SK-N-SH treated with all-trans-retinoic acid at 6 μM for 48 hours (cell line): Measurements from ENCODE around the gene RNF2.
A peak's percentile ranks its signal among the peaks of the same experiment; 100 is the strongest.

Source experiments
- ATAC-seq: fragments of 200-7000 bp; cut with Tn5 transposase; 3 replicates; pipeline ENCODE4 v1.9.1; 2020; ENCODE audit warnings: mild to moderate bottlenecking, moderate library complexity
- ARNTL ChIP-seq: fragments of 450-650 bp; formaldehyde crosslinking; IDR thresholded peaks from 2 replicates; pipeline ENCODE4 v1.5.0; 2020; ENCODE audit warnings: low read depth, mild to moderate bottlenecking, moderate library complexity, borderline replicate concordance
- BACH2 ChIP-seq: fragments of 250-450 bp; sonication (Bioruptor Pico); IDR thresholded peaks from 2 replicates; pipeline ENCODE4 v1.9.0; 2021; ENCODE audit warnings: mild to moderate bottlenecking, borderline replicate concordance
- CSDC2 ChIP-seq: fragments of 250-450 bp; sonication (Bioruptor Pico); IDR thresholded peaks from 2 replicates; pipeline ENCODE4 v1.5.0; 2020; ENCODE audit warnings: mild to moderate bottlenecking, moderate library complexity
- ESRRG ChIP-seq: fragments of 250-450 bp; sonication (Bioruptor Pico); IDR thresholded peaks from 2 replicates; pipeline ENCODE4 v1.6.1; 2021; ENCODE audit warnings: mild to moderate bottlenecking
- GLIS3 ChIP-seq: fragments of 250-450 bp; sonication (Bioruptor Pico); IDR thresholded peaks from 2 replicates; pipeline ENCODE4 v1.5.0; 2020; ENCODE audit warnings: mild to moderate bottlenecking, moderate library complexity
- ISL1 ChIP-seq: fragments of 250-450 bp; sonication (Bioruptor Pico); IDR thresholded peaks from 2 replicates; pipeline ENCODE4 v2.1.2; 2022; ENCODE audit warnings: mild to moderate bottlenecking, moderate library complexity
- OSR1 ChIP-seq: fragments of 250-450 bp; sonication (Bioruptor Pico); IDR thresholded peaks from 2 replicates; pipeline ENCODE4 v1.8.0; 2022; ENCODE audit warnings: moderate library complexity, mild to moderate bottlenecking, inconsistent platforms
- PPARA ChIP-seq: fragments of 250-450 bp; sonication (Bioruptor Pico); IDR thresholded peaks from 2 replicates; pipeline ENCODE4 v1.5.0; 2020; ENCODE audit warnings: mild to moderate bottlenecking, borderline replicate concordance
- RARB ChIP-seq: fragments of 250-450 bp; sonication (Bioruptor Pico); IDR thresholded peaks from 2 replicates; pipeline ENCODE4 v1.8.0; 2021; ENCODE audit warnings: mild to moderate bottlenecking, moderate library complexity
- SNAI2 ChIP-seq: fragments of 250-450 bp; sonication (Bioruptor Pico); IDR thresholded peaks from 2 replicates; pipeline ENCODE4 v1.5.0; 2020; ENCODE audit warnings: mild to moderate bottlenecking, moderate library complexity
- TCF4 ChIP-seq: fragments of 250-450 bp; sonication (Bioruptor Pico); IDR thresholded peaks from 2 replicates; pipeline ENCODE4 v1.8.0; 2021; ENCODE audit warnings: mild to moderate bottlenecking, moderate library complexity, borderline replicate concordance
- TOX ChIP-seq: fragments of 250-450 bp; sonication (Bioruptor Pico); IDR thresholded peaks from 2 replicates; pipeline ENCODE4 v1.8.0; 2021; ENCODE audit warnings: mild to moderate bottlenecking, moderate library complexity, borderline replicate concordance
- TSHZ2 ChIP-seq: fragments of 250-450 bp; sonication (Bioruptor Pico); IDR thresholded peaks from 2 replicates; pipeline ENCODE4 v1.5.0; 2020; ENCODE audit warnings: mild to moderate bottlenecking, moderate library complexity
- ZC3H10 ChIP-seq: fragments of 250-450 bp; sonication (Bioruptor Pico); IDR thresholded peaks from 2 replicates; pipeline ENCODE4 v1.5.1; 2021; ENCODE audit warnings: mild to moderate bottlenecking, moderate library complexity
- ZFP3 ChIP-seq: fragments of 250-450 bp; sonication (Bioruptor Pico); IDR thresholded peaks from 2 replicates; pipeline ENCODE4 v1.5.0; 2020; ENCODE audit warnings: mild to moderate bottlenecking, moderate library complexity
- ZFP30 ChIP-seq: fragments of 450-650 bp; formaldehyde crosslinking; IDR thresholded peaks from 2 replicates; pipeline ENCODE4 v1.5.0; 2022; ENCODE audit warnings: mild to moderate bottlenecking, moderate library complexity
- ZNF70 ChIP-seq: fragments of 450-650 bp; formaldehyde crosslinking; IDR thresholded peaks from 2 replicates; pipeline ENCODE4 v1.5.0; 2020; ENCODE audit warnings: mild to moderate bottlenecking, moderate library complexity
- ZNF8 ChIP-seq: fragments of 450-650 bp; formaldehyde crosslinking; IDR thresholded peaks from 2 replicates; pipeline ENCODE4 v1.5.0; 2020; ENCODE audit warnings: mild to moderate bottlenecking, moderate library complexity
- TF ChIP-seq, protein P1 (sequence below): fragments of 250-450 bp; sonication (Bioruptor Pico); IDR thresholded peaks from 2 replicates; pipeline ENCODE4 v1.8.0; 2021; ENCODE audit warnings: low read depth, mild to moderate bottlenecking, moderate library complexity, borderline replicate concordance
- TF ChIP-seq, protein P2 (sequence below): fragments of 250-450 bp; sonication (Bioruptor Pico); IDR thresholded peaks from 2 replicates; pipeline ENCODE4 v1.8.0; 2020; ENCODE audit warnings: mild to moderate bottlenecking, moderate library complexity, borderline replicate concordance
- TF ChIP-seq, protein P3 (sequence below): fragments of 250-450 bp; sonication (Bioruptor Pico); IDR thresholded peaks from 2 replicates; pipeline ENCODE4 v1.5.1; 2020; ENCODE audit warnings: low read depth, mild to moderate bottlenecking, moderate library complexity
- TF ChIP-seq, protein P4 (sequence below): fragments of 250-450 bp; sonication (Bioruptor Pico); IDR thresholded peaks from 2 replicates; pipeline ENCODE4 v1.5.1; 2021; ENCODE audit warnings: mild to moderate bottlenecking, moderate library complexity

The RNF2 gene

GRCh38 chr1:185070051-185070450, 24.7 kb downstream of the RNF2 start:
- no peak for TF ChIP-seq ZFP3

DNA sequence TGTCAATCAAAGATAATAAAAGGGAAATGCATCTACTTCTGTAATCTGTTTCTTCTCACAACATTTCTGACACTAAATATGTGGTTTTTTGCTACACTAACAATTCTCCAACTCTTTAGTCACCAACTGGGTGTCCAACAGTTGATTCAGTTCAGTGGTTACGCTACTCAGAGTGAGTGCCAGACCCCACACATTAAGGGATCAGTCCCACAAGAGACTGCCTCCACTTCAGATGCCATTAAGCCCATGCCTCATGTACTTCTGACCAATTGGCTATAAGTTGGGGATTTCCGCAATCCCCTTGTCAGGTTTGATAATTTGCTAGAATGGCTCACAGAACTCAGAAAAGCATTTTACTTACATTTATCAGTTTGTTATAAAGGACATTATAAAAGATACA, 28.4 kb downstream of the RNF2 start:
- no peak for TF ChIP-seq ZNF70 (CRISPR knock-in tag)
- TF ChIP-seq RARB (CRISPR knock-in tag) = no peak
- no peak for TF ChIP-seq ZFP3
- TF ChIP-seq ARNTL (CRISPR knock-in tag) = no peak
- no peak for TF ChIP-seq ZFP30 (CRISPR knock-in tag)
- TF ChIP-seq, protein P1, sequence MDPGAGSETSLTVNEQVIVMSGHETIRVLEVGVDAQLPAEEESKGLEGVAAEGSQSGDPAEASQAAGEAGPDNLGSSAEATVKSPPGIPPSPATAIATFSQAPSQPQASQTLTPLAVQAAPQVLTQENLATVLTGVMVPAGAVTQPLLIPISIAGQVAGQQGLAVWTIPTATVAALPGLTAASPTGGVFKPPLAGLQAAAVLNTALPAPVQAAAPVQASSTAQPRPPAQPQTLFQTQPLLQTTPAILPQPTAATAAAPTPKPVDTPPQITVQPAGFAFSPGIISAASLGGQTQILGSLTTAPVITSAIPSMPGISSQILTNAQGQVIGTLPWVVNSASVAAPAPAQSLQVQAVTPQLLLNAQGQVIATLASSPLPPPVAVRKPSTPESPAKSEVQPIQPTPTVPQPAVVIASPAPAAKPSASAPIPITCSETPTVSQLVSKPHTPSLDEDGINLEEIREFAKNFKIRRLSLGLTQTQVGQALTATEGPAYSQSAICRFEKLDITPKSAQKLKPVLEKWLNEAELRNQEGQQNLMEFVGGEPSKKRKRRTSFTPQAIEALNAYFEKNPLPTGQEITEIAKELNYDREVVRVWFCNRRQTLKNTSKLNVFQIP (CRISPR knock-in tag) = no peak
- TF ChIP-seq ISL1 (CRISPR knock-in tag) = no peak
- no peak for TF ChIP-seq ZC3H10
- TF ChIP-seq, protein P2, sequence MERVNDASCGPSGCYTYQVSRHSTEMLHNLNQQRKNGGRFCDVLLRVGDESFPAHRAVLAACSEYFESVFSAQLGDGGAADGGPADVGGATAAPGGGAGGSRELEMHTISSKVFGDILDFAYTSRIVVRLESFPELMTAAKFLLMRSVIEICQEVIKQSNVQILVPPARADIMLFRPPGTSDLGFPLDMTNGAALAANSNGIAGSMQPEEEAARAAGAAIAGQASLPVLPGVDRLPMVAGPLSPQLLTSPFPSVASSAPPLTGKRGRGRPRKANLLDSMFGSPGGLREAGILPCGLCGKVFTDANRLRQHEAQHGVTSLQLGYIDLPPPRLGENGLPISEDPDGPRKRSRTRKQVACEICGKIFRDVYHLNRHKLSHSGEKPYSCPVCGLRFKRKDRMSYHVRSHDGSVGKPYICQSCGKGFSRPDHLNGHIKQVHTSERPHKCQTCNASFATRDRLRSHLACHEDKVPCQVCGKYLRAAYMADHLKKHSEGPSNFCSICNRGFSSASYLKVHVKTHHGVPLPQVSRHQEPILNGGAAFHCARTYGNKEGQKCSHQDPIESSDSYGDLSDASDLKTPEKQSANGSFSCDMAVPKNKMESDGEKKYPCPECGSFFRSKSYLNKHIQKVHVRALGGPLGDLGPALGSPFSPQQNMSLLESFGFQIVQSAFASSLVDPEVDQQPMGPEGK (CRISPR knock-in tag) = no peak
- no peak for TF ChIP-seq OSR1
- no peak for TF ChIP-seq GLIS3 (CRISPR knock-in tag)
- TF ChIP-seq SNAI2 = no peak
- TF ChIP-seq TOX (CRISPR knock-in tag) = no peak
- TF ChIP-seq CSDC2 (CRISPR knock-in tag) = no peak
- no peak for TF ChIP-seq PPARA (CRISPR knock-in tag)
- TF ChIP-seq, protein P3, sequence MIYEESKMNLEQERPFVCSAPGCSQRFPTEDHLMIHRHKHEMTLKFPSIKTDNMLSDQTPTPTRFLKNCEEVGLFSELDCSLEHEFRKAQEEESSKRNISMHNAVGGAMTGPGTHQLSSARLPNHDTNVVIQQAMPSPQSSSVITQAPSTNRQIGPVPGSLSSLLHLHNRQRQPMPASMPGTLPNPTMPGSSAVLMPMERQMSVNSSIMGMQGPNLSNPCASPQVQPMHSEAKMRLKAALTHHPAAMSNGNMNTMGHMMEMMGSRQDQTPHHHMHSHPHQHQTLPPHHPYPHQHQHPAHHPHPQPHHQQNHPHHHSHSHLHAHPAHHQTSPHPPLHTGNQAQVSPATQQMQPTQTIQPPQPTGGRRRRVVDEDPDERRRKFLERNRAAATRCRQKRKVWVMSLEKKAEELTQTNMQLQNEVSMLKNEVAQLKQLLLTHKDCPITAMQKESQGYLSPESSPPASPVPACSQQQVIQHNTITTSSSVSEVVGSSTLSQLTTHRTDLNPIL = no peak
- TF ChIP-seq ESRRG (CRISPR knock-in tag) = no peak
- TF ChIP-seq, all 23 proteins: peak for 0
- ATAC-seq = no peak; the same call in 2 of the 3 replicates

More at GRCh38 chr1:185070051-185070450, 24.7 kb downstream of the RNF2 start:
- no peak for ATAC-seq

DNA sequence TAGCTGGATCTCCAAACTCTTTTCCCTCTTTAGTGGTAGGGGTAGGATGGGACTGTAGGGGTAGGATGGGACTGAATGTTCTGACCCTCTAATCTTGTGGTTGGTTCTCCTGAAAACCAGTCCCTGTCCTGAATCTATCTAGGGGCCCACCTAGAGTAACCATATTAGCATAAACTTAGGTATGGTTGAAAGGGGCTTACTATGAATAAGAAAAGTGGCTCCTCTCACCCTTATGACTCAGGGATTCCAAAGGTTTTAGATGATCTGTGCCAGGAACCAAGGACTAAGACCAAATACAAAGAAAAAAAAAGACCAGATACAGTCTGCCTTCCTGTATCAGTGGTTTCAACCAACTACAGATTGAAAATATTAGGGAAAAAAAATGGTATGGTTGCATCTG, 28.9 kb downstream of the RNF2 start:
- TF ChIP-seq ZC3H10 (no peak), TCF4 (no peak), CSDC2 (CRISPR knock-in tag) (no peak), ZFP30 (CRISPR knock-in tag) (no peak), ESRRG (CRISPR knock-in tag) (no peak), ZNF8 (CRISPR knock-in tag) (no peak), TSHZ2 (CRISPR knock-in tag) (no peak), BACH2 (CRISPR knock-in tag) (no peak)
- TF ChIP-seq, protein P4, sequence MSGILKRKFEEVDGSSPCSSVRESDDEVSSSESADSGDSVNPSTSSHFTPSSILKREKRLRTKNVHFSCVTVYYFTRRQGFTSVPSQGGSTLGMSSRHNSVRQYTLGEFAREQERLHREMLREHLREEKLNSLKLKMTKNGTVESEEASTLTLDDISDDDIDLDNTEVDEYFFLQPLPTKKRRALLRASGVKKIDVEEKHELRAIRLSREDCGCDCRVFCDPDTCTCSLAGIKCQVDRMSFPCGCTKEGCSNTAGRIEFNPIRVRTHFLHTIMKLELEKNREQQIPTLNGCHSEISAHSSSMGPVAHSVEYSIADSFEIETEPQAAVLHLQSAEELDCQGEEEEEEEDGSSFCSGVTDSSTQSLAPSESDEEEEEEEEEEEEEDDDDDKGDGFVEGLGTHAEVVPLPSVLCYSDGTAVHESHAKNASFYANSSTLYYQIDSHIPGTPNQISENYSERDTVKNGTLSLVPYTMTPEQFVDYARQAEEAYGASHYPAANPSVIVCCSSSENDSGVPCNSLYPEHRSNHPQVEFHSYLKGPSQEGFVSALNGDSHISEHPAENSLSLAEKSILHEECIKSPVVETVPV (CRISPR knock-in tag) = no peak

DNA sequence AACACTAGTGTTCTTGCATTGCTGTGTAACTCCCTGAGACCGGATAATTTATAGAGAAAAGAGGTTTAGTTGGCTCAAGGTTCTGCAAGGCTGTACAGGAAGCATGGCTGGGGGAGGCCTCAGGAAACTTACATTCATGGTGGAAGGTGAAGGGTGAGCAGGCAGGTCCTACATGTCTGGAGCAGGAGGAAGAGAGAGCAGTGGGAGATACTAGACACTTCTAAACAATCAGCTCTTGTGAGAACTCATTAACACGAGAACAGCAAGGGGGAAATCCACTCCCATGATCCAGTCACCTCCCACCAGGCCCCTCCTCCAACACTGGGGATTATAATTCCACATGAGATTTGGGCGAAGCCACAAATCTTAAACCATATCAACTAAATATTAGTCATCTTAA, 30.1 kb downstream of the RNF2 start:
- ATAC-seq = no peak
- TF ChIP-seq GLIS3 (CRISPR knock-in tag) (no peak), RARB (CRISPR knock-in tag) (no peak), SNAI2 (no peak), ZNF70 (CRISPR knock-in tag) (no peak), ZC3H10 (no peak), ZFP3 (no peak)
- TF ChIP-seq, protein P1 (CRISPR knock-in tag) = no peak

More for the DNA sequence above, 28.9 kb downstream of the RNF2 start:
- ATAC-seq = peak; percentile 48; the same call in 2 of the 3 replicates
